Large intestine (tissue), 3 donors: ENCODE results near the gene GNA15. TPM values are rescaled to one million over a fixed set of nuclear protein-coding genes. Genes with fewer than 3 reads are reported as not detected.
A peak's percentile ranks its signal among the peaks of the same experiment; 100 is the strongest.

Experiments
- DNase-seq, 2 donors: peaks; one replicate each; pipeline versions ENCODE4 v3.0.0 to v3.0.0-alpha.2; 2013
- H3K27ac ChIP-seq: one replicate; pipeline ENCODE4 v1.5.1; 2013; ENCODE audit warnings: low read length
- H3K27me3 ChIP-seq: 2 replicates; pipeline ENCODE4 v1.6.1; 2013; ENCODE audit warnings: low read length; ENCODE audit not compliant: control insufficient read depth, insufficient read depth
- H3K36me3 ChIP-seq: 2 replicates; pipeline ENCODE4 v1.6.1; 2013; ENCODE audit warnings: low read length; ENCODE audit not compliant: control insufficient read depth, insufficient read depth
- H3K4me1 ChIP-seq: one replicate; pipeline ENCODE4 v1.6.1; 2013; ENCODE audit warnings: low read length; ENCODE audit not compliant: control insufficient read depth, insufficient read depth
- H3K4me3 ChIP-seq: one replicate; pipeline ENCODE4 v1.5.1; 2013; ENCODE audit warnings: low read length
- H3K9me3 ChIP-seq: one replicate; pipeline ENCODE4 v1.6.1; 2013; ENCODE audit warnings: mild to moderate bottlenecking, low read depth, low read length, moderate library complexity; ENCODE audit not compliant: control insufficient read depth
- whole genome bisulfite sequencing: methylation state at CpG from one replicate; pipeline ENCODE4 v1.1.5; 2013; ENCODE audit warnings: low lambda C conversion rate; ENCODE audit not compliant: insufficient coverage; 5-methylcytosine and 5-hydroxymethylcytosine counted together
- polyA plus RNA-seq: library from polyadenylated mRNA; unstranded; fragments of 120-200 nt; gene quantifications from one replicate; pipeline ENCODE4 v1.2.1, GENCODE V29; 2013

GNA15 gene
- polyA plus RNA-seq, 1 donor, result 2.1 TPM

GRCh38 chr19:3121821-3122511, 13.9 kb upstream of the GNA15 start:
- Histone ChIP-seq H3K9me3 (peaks cover 2% of the 10 kb centered on the region), H3K4me3 (no peak overlapping the region), H3K4me1 (no peaks in the 10 kb centered on the region), H3K36me3 (peaks cover 57% of the 10 kb centered on the region), H3K27me3 (no peaks in the 10 kb centered on the region), H3K27ac (no peak overlapping the region)
- DNase-seq, result peak in 1 of 2 donors; percentile 1
- WGBS, result no CpG with 5 or more reads among the region's 40 CpGs

GRCh38 chr19:3122512-3122870, 13.3 kb upstream of the GNA15 start:
- DNase-seq, result no peak
- H3K36me3 ChIP-seq, result peaks cover 53% of the 10 kb centered on the region
- peaks cover 2% of the 10 kb centered on the region for H3K9me3 ChIP-seq
- H3K4me3 ChIP-seq, result no peak overlapping the region
- H3K27ac ChIP-seq, result no peak overlapping the region
- H3K27me3 ChIP-seq, result no peaks in the 10 kb centered on the region
- WGBS, result no CpG with 5 or more reads among the region's 22 CpGs
- H3K4me1 ChIP-seq, result no peaks in the 10 kb centered on the region

- H3K4me1 ChIP-seq, result no peaks in the 10 kb centered on the region
- H3K36me3 ChIP-seq, result peaks cover 46% of the 10 kb centered on the region
- no peak overlapping the region for H3K27ac ChIP-seq
- H3K4me3 ChIP-seq, result no peak overlapping the region
- WGBS, result no CpG with 5 or more reads among the region's 29 CpGs
- peaks cover 2% of the 10 kb centered on the region for H3K9me3 ChIP-seq
- no peak for DNase-seq
- no peaks in the 10 kb centered on the region for H3K27me3 ChIP-seq
Observed at GRCh38 chr19:3123088-3123721, 12.6 kb upstream of the GNA15 start.

- Histone ChIP-seq H3K36me3 (peaks cover 39% of the 10 kb centered on the region), H3K9me3 (peaks cover 2% of the 10 kb centered on the region), H3K4me1 (no peaks in the 10 kb centered on the region), H3K27me3 (no peaks in the 10 kb centered on the region), H3K4me3 (no peak overlapping the region), H3K27ac (no peak overlapping the region)
- WGBS, result no CpG with 5 or more reads among the region's 8 CpGs
- DNase-seq, result no peak
Observed at GRCh38 chr19:3123956-3124355, 11.9 kb upstream of the GNA15 start.

GRCh38 chr19:3124630-3125029, 11.2 kb upstream of the GNA15 start:
- H3K27me3 ChIP-seq, result no peaks in the 10 kb centered on the region
- no peak overlapping the region for H3K27ac ChIP-seq
- peaks cover 32% of the 10 kb centered on the region for H3K36me3 ChIP-seq
- H3K4me3 ChIP-seq, result no peak overlapping the region
- no peak for DNase-seq
- WGBS, result no CpG with 5 or more reads among the region's 16 CpGs
- H3K9me3 ChIP-seq, result no peaks in the 10 kb centered on the region
- H3K4me1 ChIP-seq, result no peaks in the 10 kb centered on the region

- peaks cover 20% of the 10 kb centered on the region for H3K36me3 ChIP-seq
- H3K27me3 ChIP-seq, result no peaks in the 10 kb centered on the region
- no peak overlapping the region for H3K4me3 ChIP-seq
- H3K27ac ChIP-seq, result no peak overlapping the region
- peak in 1 of 2 donors; percentile 38 for DNase-seq
- no CpG with 5 or more reads among the region's 14 CpGs for WGBS
- H3K9me3 ChIP-seq, result peaks cover 5% of the 10 kb centered on the region
- no peaks in the 10 kb centered on the region for H3K4me1 ChIP-seq
Observed at GRCh38 chr19:3125900-3126524, 9.8 kb upstream of the GNA15 start.

- Histone ChIP-seq H3K4me1 (no peaks in the 10 kb centered on the region), H3K27me3 (no peaks in the 10 kb centered on the region), H3K4me3 (no peak overlapping the region), H3K9me3 (peaks cover 8% of the 10 kb centered on the region), H3K36me3 (no peaks in the 10 kb centered on the region), H3K27ac (no peak overlapping the region)
- DNase-seq, result no peak
- no CpG with 5 or more reads among the region's 1 CpG for WGBS
Observed at GRCh38 chr19:3129112-3129511, 6.7 kb upstream of the GNA15 start.

GRCh38 chr19:3131168-3131567, 4.7 kb upstream of the GNA15 start:
- Histone ChIP-seq H3K27ac (no peak overlapping the region), H3K4me1 (no peaks in the 10 kb centered on the region), H3K36me3 (no peaks in the 10 kb centered on the region), H3K9me3 (peaks cover 8% of the 10 kb centered on the region), H3K27me3 (no peaks in the 10 kb centered on the region), H3K4me3 (no peak overlapping the region)
- WGBS, result no CpG with 5 or more reads among the region's 24 CpGs
- DNase-seq, result no peak

- WGBS, result no CpG with 5 or more reads among the region's 24 CpGs
- Histone ChIP-seq H3K4me3 (no peak overlapping the region), H3K9me3 (peaks cover 8% of the 10 kb centered on the region), H3K27ac (peak overlapping the region; percentile 17), H3K4me1 (no peaks in the 10 kb centered on the region), H3K27me3 (no peaks in the 10 kb centered on the region), H3K36me3 (no peaks in the 10 kb centered on the region)
- no peak for DNase-seq
Observed at GRCh38 chr19:3132971-3133792, 2.7 kb upstream of the GNA15 start.

GRCh38 chr19:3133793-3134116, 2.1 kb upstream of the GNA15 start:
- no peak for DNase-seq
- H3K27me3 ChIP-seq, result no peaks in the 10 kb centered on the region
- H3K27ac ChIP-seq, result peak overlapping the region; percentile 17
- no peak overlapping the region for H3K4me3 ChIP-seq
- H3K36me3 ChIP-seq, result no peaks in the 10 kb centered on the region
- peaks cover 8% of the 10 kb centered on the region for H3K9me3 ChIP-seq
- no CpG with 5 or more reads among the region's 4 CpGs for WGBS
- no peaks in the 10 kb centered on the region for H3K4me1 ChIP-seq
